PC-9 (cell line): Measurements from ENCODE around the gene EHD4.

Experiments
- CTCF ChIP-seq: fragments of 200-600 bp; sonication (generic); conservative IDR thresholded peaks from 2 replicates; pipeline ENCODE4 v1.6.1; 2017; ENCODE audit warnings: mixed run types, antibody characterized with exemption, mild to moderate bottlenecking, moderate library complexity
- EZH2 ChIP-seq: fragments of 200-600 bp; sonication (generic); IDR thresholded peaks from 2 replicates; pipeline ENCODE4 v1.8.0; 2017; ENCODE audit warnings: antibody characterized with exemption, low read depth

GRCh38 chr15:41926185-41927056, 45.9 kb downstream of the EHD4 start:
- TF ChIP-seq CTCF: no peak
- TF ChIP-seq EZH2: no peak
